Neuronal stem cell (in vitro differentiated cells): ENCODE measurements around the gene FMN2.

Experiments used
- DNase-seq: peaks from one replicate; pipeline ENCODE4 v3.0.0-alpha.2; 2013; ENCODE audit warnings: low spot score
- H2AFZ ChIP-seq: one replicate; pipeline ENCODE4 v1.6.1; 2013; ENCODE audit warnings: mild to moderate bottlenecking, low read length, inconsistent platforms
- H2AK5ac ChIP-seq: 2 replicates; pipeline ENCODE4 v1.6.1; 2013; ENCODE audit warnings: low read depth, mild to moderate bottlenecking, inconsistent platforms, low read length, moderate library complexity, mixed read lengths
- H2BK120ac ChIP-seq: 2 replicates; pipeline ENCODE4 v1.6.1; 2013; ENCODE audit warnings: low read depth, mild to moderate bottlenecking, inconsistent platforms, low read length, moderate library complexity, mixed read lengths
- H2BK12ac ChIP-seq: one replicate; pipeline ENCODE4 v1.6.1; 2013; ENCODE audit warnings: low read length, inconsistent platforms
- H2BK15ac ChIP-seq: 2 replicates; pipeline ENCODE4 v1.6.1; 2013; ENCODE audit warnings: mild to moderate bottlenecking, low read length, inconsistent platforms, mixed read lengths
- H2BK5ac ChIP-seq: one replicate; pipeline ENCODE4 v1.6.1; 2013; ENCODE audit warnings: inconsistent platforms, mild to moderate bottlenecking, low read length, moderate library complexity
- H3K14ac ChIP-seq: one replicate; pipeline ENCODE4 v1.6.1; 2013; ENCODE audit warnings: low read length, inconsistent platforms
- H3K18ac ChIP-seq: 2 replicates; pipeline ENCODE4 v1.6.1; 2013; ENCODE audit warnings: low read length, inconsistent platforms
- H3K23ac ChIP-seq: 2 replicates; pipeline ENCODE4 v1.6.1; 2013; ENCODE audit warnings: low read depth, mild to moderate bottlenecking, mixed read lengths, low read length, inconsistent platforms; ENCODE audit not compliant: poor library complexity
- H3K27ac ChIP-seq: replicated peaks from 3 replicates; pipeline ENCODE4 v1.5.1; 2013; ENCODE audit warnings: low read length, inconsistent platforms
- H3K27me3 ChIP-seq, 3 experiments: 2 replicates each; pipeline ENCODE4 v1.6.1; 2013; ENCODE audit warnings: low read length in 3 of 3, mild to moderate bottlenecking in 2 of 3, inconsistent platforms in 1 of 3, low read depth in 1 of 3, mixed read lengths in 1 of 3, moderate library complexity in 1 of 3; ENCODE audit not compliant: control insufficient read depth in 3 of 3, insufficient read depth in 3 of 3
- H3K36me3 ChIP-seq, 2 donors: replicated peaks in 1 of 2; 2 replicates each; pipeline ENCODE4 v1.6.1; 2013; ENCODE audit warnings: low read length in 2 of 2; ENCODE audit not compliant: control insufficient read depth in 2 of 2, insufficient read depth in 2 of 2
- H3K4ac ChIP-seq: 2 replicates; pipeline ENCODE4 v1.6.1; 2013; ENCODE audit warnings: inconsistent platforms, mild to moderate bottlenecking, low read length, moderate library complexity
- H3K4me1 ChIP-seq, 2 donors: 1 replicate in 1 of 2; 2 replicates in 1 of 2; pipeline ENCODE4 v1.6.1; 2013; ENCODE audit warnings: low read length in 2 of 2, low read depth in 1 of 2; ENCODE audit not compliant: control insufficient read depth in 2 of 2, insufficient read depth in 1 of 2
- H3K4me2 ChIP-seq: one replicate; pipeline ENCODE4 v1.6.1; 2013; ENCODE audit warnings: mild to moderate bottlenecking, low read length, inconsistent platforms; ENCODE audit not compliant: insufficient read depth, poor library complexity, severe bottlenecking
- H3K4me3 ChIP-seq, 2 donors: 2 replicates each; pipeline ENCODE4 v1.5.1; 2013; ENCODE audit warnings: low read length in 2 of 2, mild to moderate bottlenecking in 2 of 2, inconsistent platforms in 1 of 2, moderate library complexity in 1 of 2
- H3K79me1 ChIP-seq: one replicate; pipeline ENCODE4 v1.6.1; 2013; ENCODE audit warnings: low read depth, mild to moderate bottlenecking, inconsistent platforms, low read length, moderate library complexity
- H3K9ac ChIP-seq: one replicate; pipeline ENCODE4 v1.6.1; 2013; ENCODE audit warnings: mild to moderate bottlenecking, low read depth, low read length, inconsistent platforms; ENCODE audit not compliant: poor library complexity
- H3K9me3 ChIP-seq, 2 donors: replicated peaks in 1 of 2; 2 replicates each; pipeline versions ENCODE3 to v1.6.1; 2013; ENCODE audit warnings: low read length in 2 of 2, mild to moderate bottlenecking in 2 of 2, inconsistent platforms in 1 of 2, low read depth in 1 of 2, mixed read lengths in 1 of 2, moderate library complexity in 1 of 2; ENCODE audit not compliant: control insufficient read depth in 2 of 2, insufficient read depth in 1 of 2
- H4K8ac ChIP-seq: one replicate; pipeline ENCODE4 v1.6.1; 2013; ENCODE audit warnings: low read depth, mild to moderate bottlenecking, inconsistent platforms, low read length, moderate library complexity
- H4K91ac ChIP-seq: one replicate; pipeline ENCODE4 v1.6.1; 2013; ENCODE audit warnings: low read length, low read depth, mild to moderate bottlenecking, inconsistent platforms; ENCODE audit not compliant: poor library complexity
- WGBS, 2 donors: extraction: QIAGEN DNeasy Blood & Tissue Kit; methylation state at CpG; one replicate each; pipeline ENCODE4 v1.1.7; 2013; ENCODE audit warnings: missing lambda C conversion rate in 2 of 2, mixed read lengths in 1 of 2; ENCODE audit not compliant: insufficient read length in 2 of 2, insufficient replicate concordance in 1 of 2; ENCODE audit errors: extremely low coverage in 2 of 2; 5-methylcytosine and 5-hydroxymethylcytosine counted together

Gene FMN2

DNA sequence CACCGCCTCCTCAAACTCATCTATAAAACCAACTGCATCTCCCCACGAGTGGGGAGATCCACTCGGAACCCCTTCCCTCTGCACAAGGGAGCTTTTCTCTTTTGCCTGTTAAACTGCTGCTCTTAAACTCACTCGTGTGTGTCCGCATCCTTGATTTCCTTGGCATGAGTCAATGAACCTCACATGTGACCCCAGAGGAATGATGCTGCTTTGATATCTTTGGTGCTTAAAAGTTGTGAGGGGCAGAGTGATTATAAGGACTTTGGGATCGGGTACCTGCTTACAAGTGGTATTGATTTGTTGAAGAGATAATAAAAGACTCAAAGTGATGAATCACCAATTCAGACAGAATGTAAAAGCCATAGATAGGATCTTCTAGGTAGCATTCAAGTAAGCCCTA, 394.9 kb downstream of the FMN2 start:
- H3K4me1 ChIP-seq, result peaks cover 0 to 2% of the 10 kb centered on the region in 2 donors
- no peaks in the 10 kb centered on the region for H3K36me3 ChIP-seq
- no peak overlapping the region for H3K23ac ChIP-seq
- H3K9me3 ChIP-seq, result no peaks in the 10 kb centered on the region
- no peak overlapping the region for H3K18ac ChIP-seq
- no peak overlapping the region for H2BK15ac ChIP-seq
- no peak overlapping the region for H3K4ac ChIP-seq
- no peak overlapping the region for H3K9ac ChIP-seq
- no peak overlapping the region for H2BK12ac ChIP-seq
- no peak overlapping the region for H4K91ac ChIP-seq
- DNase-seq, result no peak
- no peak overlapping the region for H2BK5ac ChIP-seq
- 57% methylated on average over 1 of the region's 6 CpGs; no CpG with 5 or more reads in 1 of the 2 donors for WGBS, 2 donors
- no peaks in the 10 kb centered on the region for H3K79me1 ChIP-seq
- H3K4me3 ChIP-seq, result no peak overlapping the region
- H3K4me2 ChIP-seq, result no peak overlapping the region
- no peak overlapping the region for H2AFZ ChIP-seq
- no peaks in the 10 kb centered on the region for H3K27me3 ChIP-seq
- no peak overlapping the region for H2AK5ac ChIP-seq
- no peak overlapping the region for H3K14ac ChIP-seq
- H3K27ac ChIP-seq, result no peak overlapping the region
- H2BK120ac ChIP-seq, result no peak overlapping the region
- H4K8ac ChIP-seq, result no peak overlapping the region

DNA sequence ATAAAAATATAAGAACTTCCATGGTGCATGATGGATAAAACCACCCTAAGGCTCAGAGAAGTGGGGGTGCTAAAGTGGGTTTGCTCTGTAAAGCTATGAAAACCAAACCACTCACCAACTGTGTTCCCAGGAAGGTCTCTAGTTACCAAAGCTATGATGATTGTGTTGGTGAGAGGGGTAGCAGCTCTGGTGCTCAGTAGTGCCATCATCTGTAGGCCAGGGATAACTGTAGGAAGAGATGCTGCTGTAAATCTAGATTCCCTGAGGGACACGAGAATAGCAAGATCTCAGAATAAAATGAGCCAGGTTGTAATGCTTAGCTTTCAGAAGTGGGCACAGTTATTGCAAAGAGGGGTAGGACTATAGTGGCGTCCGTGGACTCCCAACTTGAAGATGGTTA, 395.8 kb downstream of the FMN2 start:
- Histone ChIP-seq H2BK12ac (no peak overlapping the region), H2AFZ (no peak overlapping the region), H4K91ac (no peak overlapping the region), H3K4me3 (no peak overlapping the region), H3K4me1 (peaks cover 0 to 2% of the 10 kb centered on the region in 2 donors), H3K27ac (no peak overlapping the region), H2AK5ac (no peak overlapping the region), H3K27me3 (peaks cover 0 to under 1% (median 0%) of the 10 kb centered on the region in 3 experiments), H3K36me3 (no peaks in the 10 kb centered on the region), H3K9ac (no peak overlapping the region), H2BK15ac (no peak overlapping the region), H3K4me2 (no peak overlapping the region), H2BK120ac (no peak overlapping the region), H4K8ac (no peak overlapping the region), H3K18ac (no peak overlapping the region), H3K9me3 (peaks cover 0 to 3% of the 10 kb centered on the region in 2 donors), H3K4ac (no peak overlapping the region), H2BK5ac (no peak overlapping the region), H3K14ac (no peak overlapping the region), H3K79me1 (no peaks in the 10 kb centered on the region), H3K23ac (no peak overlapping the region)
- no peak for DNase-seq
- no CpG with 5 or more reads among the region's 3 CpGs for WGBS, 2 donors

GRCh38 chr1:240491156-240491555, 399.5 kb downstream of the FMN2 start:
- Histone ChIP-seq H3K18ac (no peak overlapping the region), H2BK12ac (no peak overlapping the region), H3K27me3 (peaks cover 0 to 3% (median 0%) of the 10 kb centered on the region in 3 experiments), H4K91ac (no peak overlapping the region), H3K79me1 (no peaks in the 10 kb centered on the region), H4K8ac (no peak overlapping the region), H2AFZ (no peak overlapping the region), H3K4me3 (no peak overlapping the region), H3K27ac (no peak overlapping the region), H3K4ac (no peak overlapping the region), H2AK5ac (no peak overlapping the region), H3K23ac (no peak overlapping the region), H3K9ac (no peak overlapping the region), H3K4me2 (no peak overlapping the region), H2BK15ac (no peak overlapping the region), H2BK120ac (no peak overlapping the region), H3K9me3 (peaks cover 0 to 4% of the 10 kb centered on the region in 2 donors), H3K36me3 (no peaks in the 10 kb centered on the region), H3K14ac (no peak overlapping the region), H3K4me1 (peaks cover 0 to 2% of the 10 kb centered on the region in 2 donors), H2BK5ac (no peak overlapping the region)
- WGBS, 2 donors, result no CpG with 5 or more reads among the region's 5 CpGs
- DNase-seq, result no peak

DNA sequence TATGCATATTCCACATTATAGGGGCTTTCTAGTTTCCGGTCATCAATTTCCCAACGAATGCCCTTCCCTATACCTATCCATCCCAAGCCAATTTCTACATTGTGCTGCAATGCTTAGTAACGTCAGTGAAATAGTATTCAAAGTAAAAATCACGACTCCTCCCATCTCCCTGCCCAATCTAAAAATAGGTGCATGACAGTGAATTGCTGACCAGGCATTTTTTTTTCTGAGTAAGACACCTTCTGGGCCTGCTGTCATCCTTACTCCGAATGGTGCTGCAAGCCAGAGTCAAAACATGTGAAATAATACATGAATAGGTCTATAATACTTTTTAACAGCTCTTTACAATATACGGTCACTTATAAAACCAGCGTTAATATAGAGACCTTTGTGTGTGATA, 400.1 kb downstream of the FMN2 start:
- no peak overlapping the region for H2BK120ac ChIP-seq
- no peak overlapping the region for H3K23ac ChIP-seq
- no CpG with 5 or more reads among the region's 7 CpGs for WGBS, 2 donors
- no peak overlapping the region for H2BK5ac ChIP-seq
- no peak overlapping the region for H3K4me3 ChIP-seq
- H3K79me1 ChIP-seq, result no peaks in the 10 kb centered on the region
- no peak overlapping the region for H3K4ac ChIP-seq
- H3K18ac ChIP-seq, result no peak overlapping the region
- H3K14ac ChIP-seq, result no peak overlapping the region
- H2BK12ac ChIP-seq, result no peak overlapping the region
- H3K36me3 ChIP-seq, result no peaks in the 10 kb centered on the region
- H3K4me2 ChIP-seq, result no peak overlapping the region
- no peak overlapping the region for H3K27ac ChIP-seq
- DNase-seq, result no peak
- H4K91ac ChIP-seq, result no peak overlapping the region
- peaks cover 0 to 3% (median 0%) of the 10 kb centered on the region in 3 experiments for H3K27me3 ChIP-seq
- H4K8ac ChIP-seq, result no peak overlapping the region
- no peak overlapping the region for H2BK15ac ChIP-seq
- H3K9me3 ChIP-seq, result peaks cover 0 to 4% of the 10 kb centered on the region in 2 donors
- H2AFZ ChIP-seq, result no peak overlapping the region
- peaks cover 0 to 2% of the 10 kb centered on the region in 2 donors for H3K4me1 ChIP-seq
- H2AK5ac ChIP-seq, result no peak overlapping the region
- no peak overlapping the region for H3K9ac ChIP-seq
